ENCODE results near the gene TMEM120A.

TMEM120A gene

GRCh38 chr7:75969182-75969581 is 25.2 kb downstream of the TMEM120A start:
- no peak overlapping the region for H3K4me2 ChIP-seq (ENCODE audit: low read depth, low read length, poor library complexity, severe bottlenecking)
- no peak overlapping the region for H2AFZ ChIP-seq (ENCODE audit: low read length)
- no peaks in the 10 kb centered on the region for H3K4me1 ChIP-seq (ENCODE audit: insufficient read depth, low read length, poor library complexity, severe bottlenecking)
- H3K9me3 ChIP-seq (ENCODE audit: insufficient read depth, low read depth, low read length): no peaks in the 10 kb centered on the region
- H3K27me3 ChIP-seq (ENCODE audit: insufficient read depth, low read length, poor library complexity, severe bottlenecking): no peaks in the 10 kb centered on the region
- no peaks in the 10 kb centered on the region for H4K20me1 ChIP-seq (ENCODE audit: insufficient read depth, low read length, poor library complexity, severe bottlenecking)
- no peaks in the 10 kb centered on the region for H3F3A ChIP-seq (ENCODE audit: low read depth)
- no peak overlapping the region for H3K4me3 ChIP-seq (ENCODE audit: low read length, poor library complexity, severe bottlenecking)
- no peaks in the 10 kb centered on the region for H3K9me2 ChIP-seq (replicated peaks; ENCODE audit: low read depth, low read length)
- H3K79me2 ChIP-seq (ENCODE audit: insufficient read depth, low read length): no peaks in the 10 kb centered on the region
- TF ChIP-seq, protein P1, sequence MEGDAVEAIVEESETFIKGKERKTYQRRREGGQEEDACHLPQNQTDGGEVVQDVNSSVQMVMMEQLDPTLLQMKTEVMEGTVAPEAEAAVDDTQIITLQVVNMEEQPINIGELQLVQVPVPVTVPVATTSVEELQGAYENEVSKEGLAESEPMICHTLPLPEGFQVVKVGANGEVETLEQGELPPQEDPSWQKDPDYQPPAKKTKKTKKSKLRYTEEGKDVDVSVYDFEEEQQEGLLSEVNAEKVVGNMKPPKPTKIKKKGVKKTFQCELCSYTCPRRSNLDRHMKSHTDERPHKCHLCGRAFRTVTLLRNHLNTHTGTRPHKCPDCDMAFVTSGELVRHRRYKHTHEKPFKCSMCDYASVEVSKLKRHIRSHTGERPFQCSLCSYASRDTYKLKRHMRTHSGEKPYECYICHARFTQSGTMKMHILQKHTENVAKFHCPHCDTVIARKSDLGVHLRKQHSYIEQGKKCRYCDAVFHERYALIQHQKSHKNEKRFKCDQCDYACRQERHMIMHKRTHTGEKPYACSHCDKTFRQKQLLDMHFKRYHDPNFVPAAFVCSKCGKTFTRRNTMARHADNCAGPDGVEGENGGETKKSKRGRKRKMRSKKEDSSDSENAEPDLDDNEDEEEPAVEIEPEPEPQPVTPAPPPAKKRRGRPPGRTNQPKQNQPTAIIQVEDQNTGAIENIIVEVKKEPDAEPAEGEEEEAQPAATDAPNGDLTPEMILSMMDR (conservative IDR thresholded peaks at IDR 0.05; ENCODE audit: low read length): no peak
- TF ChIP-seq EZH2phosphoT487 (IDR thresholded peaks at IDR 0.05; ENCODE audit: borderline replicate concordance): no peak
- H3K36me3 ChIP-seq (ENCODE audit: insufficient read depth, low read length): peaks cover 6% of the 10 kb centered on the region; the same call in 1 of the 2 replicates
- H3K9ac ChIP-seq (ENCODE audit: low read depth, low read length, poor library complexity, severe bottlenecking): no peak overlapping the region

GRCh38 chr7:75968561-75969001 is 25.8 kb downstream of the TMEM120A start:
- no peaks in the 10 kb centered on the region for H3K4me1 ChIP-seq (ENCODE audit: insufficient read depth, low read length, poor library complexity, severe bottlenecking)
- no peak overlapping the region for H3K4me2 ChIP-seq (ENCODE audit: low read depth, low read length, poor library complexity, severe bottlenecking)
- H3F3A ChIP-seq (ENCODE audit: low read depth): no peaks in the 10 kb centered on the region
- H3K9me2 ChIP-seq (replicated peaks; ENCODE audit: low read depth, low read length): no peaks in the 10 kb centered on the region
- H3K4me3 ChIP-seq (ENCODE audit: low read length, poor library complexity, severe bottlenecking): no peak overlapping the region
- H2AFZ ChIP-seq (ENCODE audit: low read length): no peak overlapping the region
- H3K9me3 ChIP-seq (ENCODE audit: insufficient read depth, low read depth, low read length): no peaks in the 10 kb centered on the region
- H3K79me2 ChIP-seq (ENCODE audit: insufficient read depth, low read length): no peaks in the 10 kb centered on the region
- H3K9ac ChIP-seq (ENCODE audit: low read depth, low read length, poor library complexity, severe bottlenecking): no peak overlapping the region
- no peaks in the 10 kb centered on the region for H3K27me3 ChIP-seq (ENCODE audit: insufficient read depth, low read length, poor library complexity, severe bottlenecking)
- TF ChIP-seq, protein P1 (conservative IDR thresholded peaks at IDR 0.05; ENCODE audit: low read length): no peak
- TF ChIP-seq EZH2phosphoT487 (IDR thresholded peaks at IDR 0.05; ENCODE audit: borderline replicate concordance): no peak
- no peaks in the 10 kb centered on the region for H4K20me1 ChIP-seq (ENCODE audit: insufficient read depth, low read length, poor library complexity, severe bottlenecking)
- peaks cover under 1% of the 10 kb centered on the region; the same call in 1 of the 2 replicates for H3K36me3 ChIP-seq (ENCODE audit: insufficient read depth, low read length)

DNA sequence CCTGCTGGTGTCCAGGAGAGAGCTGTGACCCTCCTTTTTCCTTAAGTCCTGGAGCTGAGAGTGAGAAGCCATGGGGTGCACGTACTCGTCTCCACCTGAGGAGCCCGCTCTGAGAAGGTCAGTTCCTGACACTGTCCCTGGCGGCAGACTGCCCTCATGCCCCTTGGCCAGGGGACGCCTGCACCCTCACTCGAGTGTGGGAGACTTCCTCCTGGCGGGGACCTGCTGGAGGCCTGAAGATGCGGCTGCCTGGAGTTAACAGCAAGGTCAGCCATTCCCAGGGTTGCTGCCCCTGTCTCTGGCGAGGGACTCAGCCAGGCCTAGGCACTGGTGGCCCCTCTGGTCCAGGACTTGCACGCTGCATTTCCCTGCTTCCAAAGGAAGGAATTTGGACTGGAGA is 26.4 kb downstream of the TMEM120A start:
- Histone ChIP-seq H4K20me1 (ENCODE audit: insufficient read depth, low read length, poor library complexity, severe bottlenecking) (no peaks in the 10 kb centered on the region), H3K36me3 (ENCODE audit: insufficient read depth, low read length) (no peaks in the 10 kb centered on the region), H2AFZ (ENCODE audit: low read length) (no peak overlapping the region), H3K9me2 (replicated peaks; ENCODE audit: low read depth, low read length) (no peaks in the 10 kb centered on the region), H3K4me2 (ENCODE audit: low read depth, low read length, poor library complexity, severe bottlenecking) (no peak overlapping the region), H3K79me2 (ENCODE audit: insufficient read depth, low read length) (no peaks in the 10 kb centered on the region), H3K9ac (ENCODE audit: low read depth, low read length, poor library complexity, severe bottlenecking) (no peak overlapping the region), H3K4me3 (ENCODE audit: low read length, poor library complexity, severe bottlenecking) (no peak overlapping the region), H3F3A (ENCODE audit: low read depth) (no peaks in the 10 kb centered on the region), H3K4me1 (ENCODE audit: insufficient read depth, low read length, poor library complexity, severe bottlenecking) (no peaks in the 10 kb centered on the region), H3K9me3 (ENCODE audit: insufficient read depth, low read depth, low read length) (no peaks in the 10 kb centered on the region), H3K27me3 (ENCODE audit: insufficient read depth, low read length, poor library complexity, severe bottlenecking) (no peaks in the 10 kb centered on the region)
- TF ChIP-seq EZH2phosphoT487 (IDR thresholded peaks at IDR 0.05; ENCODE audit: borderline replicate concordance): no peak
- TF ChIP-seq, protein P1 (conservative IDR thresholded peaks at IDR 0.05; ENCODE audit: low read length): no peak

Data from Loucy (cell line).